ENCODE results near the gene TUT4.

The TUT4 gene

DNA sequence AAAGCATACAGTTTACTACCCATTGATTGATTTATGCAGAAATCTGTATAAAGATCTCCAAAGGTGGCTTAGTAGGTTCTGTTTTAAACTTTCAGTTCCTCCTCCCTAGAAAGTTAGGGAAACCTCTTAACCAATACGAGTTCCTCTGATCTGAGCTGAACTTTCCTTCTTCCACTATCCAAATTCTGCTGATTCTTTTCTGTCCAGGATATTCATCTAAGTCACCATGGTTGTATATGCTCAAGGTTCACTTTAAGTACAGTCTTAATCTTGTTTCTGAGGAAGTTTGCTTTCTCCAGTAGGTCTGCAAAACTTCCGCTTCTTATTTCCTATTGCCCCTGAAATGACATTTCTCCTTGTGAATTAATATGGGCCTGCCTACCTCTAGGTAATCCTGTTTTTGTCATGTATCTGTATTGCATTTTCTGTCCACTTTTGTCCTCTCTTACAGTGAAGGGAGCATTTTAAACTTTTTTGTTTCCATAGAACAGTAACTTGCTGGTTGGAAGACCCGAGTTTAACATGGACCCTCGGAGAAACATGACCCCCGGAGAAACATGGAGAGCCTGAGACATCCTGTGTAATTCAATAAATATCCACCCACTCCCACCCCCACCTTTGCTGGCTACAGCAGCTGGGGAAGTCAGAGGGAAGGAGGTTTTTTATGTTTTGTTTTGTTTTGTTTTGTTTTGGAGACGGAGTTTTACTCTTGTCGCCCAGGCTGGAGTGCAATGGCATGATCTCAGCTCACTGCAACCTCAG lies 16.7 kb upstream of the TUT4 start:
- DNase-seq: no peak

DNA sequence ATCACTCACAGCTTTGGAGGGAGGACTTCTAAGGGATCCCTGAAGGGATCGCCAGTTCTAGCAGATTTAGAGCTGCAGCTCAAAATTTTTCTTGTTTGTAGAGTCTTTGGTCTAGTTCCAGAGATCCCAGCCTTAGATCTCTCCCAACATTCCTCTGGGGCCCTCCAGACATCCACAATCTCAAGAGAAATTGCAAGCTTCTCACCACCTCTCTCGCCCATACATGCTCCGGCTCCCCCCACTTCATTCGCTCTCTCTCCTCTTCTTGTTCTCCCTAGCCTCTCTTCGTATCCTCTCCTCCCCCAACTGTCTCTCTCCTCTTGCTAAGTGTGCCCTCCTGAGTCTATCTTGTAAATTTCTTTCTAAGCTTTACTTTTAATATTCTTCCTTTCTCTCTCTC lies 15.1 kb upstream of the TUT4 start:
- no peak for DNase-seq

DNA sequence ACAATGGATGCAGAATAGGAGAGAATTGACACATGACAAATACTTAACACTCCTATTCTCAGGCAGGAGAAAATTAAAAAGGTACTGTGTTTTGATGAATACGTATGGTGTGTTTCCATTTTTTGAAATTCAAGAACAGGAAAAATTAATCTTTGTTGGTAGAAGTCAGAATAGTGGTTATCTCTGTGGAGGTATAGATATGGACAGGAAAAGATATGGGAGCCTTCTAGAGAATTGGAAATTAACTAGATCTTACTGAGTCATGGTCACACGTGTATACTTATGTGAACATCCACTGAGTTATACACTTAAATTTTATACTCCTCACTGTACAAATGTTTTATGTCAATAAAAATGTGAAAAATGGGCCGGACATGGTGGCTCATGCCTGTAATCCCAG lies 9.9 kb upstream of the TUT4 start:
- no peak for DNase-seq

DNA sequence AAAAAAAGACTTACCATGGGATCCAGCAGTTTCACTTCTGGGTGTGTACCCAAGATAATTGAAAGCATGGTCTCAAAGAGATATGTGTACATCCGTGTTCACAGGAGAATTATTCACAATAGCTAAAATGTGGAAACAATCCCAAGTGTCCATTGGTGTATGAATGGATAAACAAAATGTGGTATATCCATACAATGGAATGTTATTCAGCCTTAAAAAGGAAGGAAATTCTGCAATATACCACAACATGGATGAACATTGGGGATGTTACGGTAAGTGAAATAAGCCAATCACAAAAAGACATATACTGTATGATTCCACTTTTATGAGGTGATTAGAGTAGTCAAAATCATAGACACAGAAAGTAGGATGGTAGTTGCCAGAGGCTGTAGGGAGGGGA lies 7.0 kb upstream of the TUT4 start:
- DNase-seq: no peak

DNA sequence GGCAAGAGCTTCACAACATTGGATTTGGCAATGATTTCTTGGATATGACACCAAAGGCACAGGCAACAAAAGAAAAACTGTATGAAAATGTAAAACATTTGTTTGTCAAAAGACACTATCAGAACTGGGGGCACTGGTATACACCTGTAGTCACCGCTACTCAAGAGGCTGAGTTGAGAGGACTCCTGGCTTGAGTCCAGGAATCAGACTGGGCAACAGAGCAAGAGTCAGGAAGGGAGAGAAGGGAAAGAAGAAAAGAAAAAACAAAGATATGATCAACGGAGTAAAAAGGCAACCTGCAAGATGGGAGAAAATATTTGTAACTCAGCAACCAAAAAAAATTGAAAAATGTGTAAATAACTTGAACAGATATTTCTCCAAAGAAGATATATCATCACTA lies 6.0 kb upstream of the TUT4 start:
- no peak for DNase-seq

DNA sequence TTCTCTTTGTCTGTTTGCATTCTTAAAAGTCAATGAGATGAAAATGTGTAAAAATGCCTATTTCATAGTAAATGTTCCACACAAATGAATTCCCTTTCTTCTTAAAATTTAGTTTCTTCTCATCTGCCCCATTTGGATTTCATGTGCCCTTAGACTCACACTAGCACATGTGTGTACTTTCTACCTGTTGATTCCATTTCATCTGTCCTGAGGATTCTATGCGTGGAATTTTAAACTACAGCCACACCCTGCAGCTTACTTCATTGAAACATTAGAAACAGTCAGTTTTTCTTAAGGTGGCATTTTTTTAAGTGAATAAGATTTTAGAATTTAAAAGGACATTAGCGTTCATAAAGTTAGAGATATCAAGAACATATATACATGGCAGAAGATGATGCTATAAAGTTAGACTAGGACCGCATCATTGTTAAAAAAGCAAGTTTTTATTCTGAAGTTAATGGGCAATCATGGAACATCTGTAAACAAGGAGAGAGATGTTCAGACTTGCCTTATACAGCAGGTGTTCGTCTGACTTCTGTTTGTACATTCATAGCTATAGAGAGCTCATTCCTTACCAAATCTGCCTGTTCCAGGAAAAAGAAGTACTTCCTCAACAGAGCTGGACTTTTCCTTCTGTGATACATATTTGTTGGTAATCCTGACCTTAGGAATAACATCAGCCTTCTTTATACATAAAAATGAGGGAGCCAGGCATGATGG lies 3.9 kb upstream of the TUT4 start:
- DNase-seq: no peak

DNA sequence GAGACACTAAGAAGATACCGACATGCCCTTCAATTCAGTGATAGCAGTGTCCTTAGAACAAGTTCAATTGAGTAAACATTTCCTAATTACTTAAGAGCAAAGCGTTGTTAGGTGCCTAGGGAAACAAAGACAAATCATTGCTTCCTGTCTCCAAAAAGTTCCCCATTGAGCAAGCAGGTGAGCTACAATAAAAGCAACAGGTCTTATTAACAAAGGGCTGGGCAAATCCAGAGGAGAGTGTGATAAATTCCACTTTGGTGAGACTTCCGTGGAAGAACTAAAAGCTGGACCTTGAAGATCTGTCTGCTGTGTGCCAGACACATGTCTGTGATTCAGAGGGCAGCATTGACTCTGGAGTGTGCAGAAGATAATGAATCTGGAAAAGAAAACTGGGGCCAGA lies 1.9 kb upstream of the TUT4 start:
- DNase-seq: no peak

DNA sequence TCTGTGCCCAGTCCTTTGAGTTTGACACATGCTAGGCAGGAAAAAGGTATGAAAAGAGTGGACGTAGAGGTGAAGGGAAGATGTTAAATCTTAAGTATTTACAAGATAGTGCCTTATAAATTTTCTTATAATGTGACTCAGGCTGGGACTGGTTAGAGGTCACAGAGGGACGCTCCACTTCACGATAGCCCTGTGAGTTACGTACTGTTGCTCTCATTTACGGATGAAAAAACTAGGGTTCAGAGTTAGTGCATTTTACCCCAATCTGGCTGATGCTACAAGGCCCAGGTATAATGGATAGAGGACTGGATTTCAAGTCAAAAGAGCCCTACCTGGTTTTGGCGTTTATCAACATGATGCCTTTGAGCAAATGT lies 1.4 kb upstream of the TUT4 start:
- DNase-seq: no peak

DNA sequence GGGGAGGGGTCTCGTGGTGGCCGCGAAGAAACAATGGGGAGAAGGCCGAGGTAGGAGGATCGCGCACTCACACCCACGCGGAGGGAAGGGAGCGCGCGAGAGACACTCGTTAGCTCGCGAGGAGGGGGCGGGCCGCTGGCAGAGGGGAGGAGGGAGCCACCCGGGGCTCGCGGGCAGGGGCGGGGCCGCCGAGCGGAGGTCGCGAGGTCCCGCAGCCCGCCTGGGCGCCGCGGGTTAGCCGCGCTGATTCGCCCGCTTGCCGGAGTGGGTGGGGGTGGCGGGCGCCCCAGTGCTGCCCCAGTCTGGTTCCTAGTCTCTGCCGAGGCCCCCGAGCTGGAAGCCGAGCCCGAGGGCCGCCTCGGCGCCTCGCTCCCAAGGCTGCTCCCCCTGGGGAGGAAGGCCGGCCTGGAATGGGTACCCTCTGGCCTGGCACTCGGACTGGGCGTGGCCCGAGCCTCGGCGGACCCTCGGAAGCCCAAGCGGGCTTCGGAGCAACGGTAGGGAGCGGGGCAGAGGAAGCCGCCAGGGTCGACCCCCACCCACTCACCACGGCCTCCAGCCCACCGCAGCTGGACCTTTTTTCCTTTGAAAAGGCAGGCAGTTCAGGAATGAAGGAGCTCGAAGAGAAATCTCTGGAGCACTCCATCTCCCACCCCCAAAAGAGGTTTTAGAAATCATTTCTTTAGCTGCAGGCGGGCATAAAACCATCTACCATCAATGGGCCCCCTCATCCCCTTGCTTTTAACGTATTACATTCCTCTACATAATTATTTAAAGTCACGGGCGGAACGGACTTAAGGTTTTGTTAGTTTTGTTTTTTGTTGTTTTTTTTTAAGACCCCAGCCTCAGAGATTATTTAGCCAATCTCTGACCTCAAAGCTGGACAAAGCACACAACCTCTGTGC lies 722 bp upstream of the TUT4 start:
- DNase-seq: peak; percentile 89

DNA sequence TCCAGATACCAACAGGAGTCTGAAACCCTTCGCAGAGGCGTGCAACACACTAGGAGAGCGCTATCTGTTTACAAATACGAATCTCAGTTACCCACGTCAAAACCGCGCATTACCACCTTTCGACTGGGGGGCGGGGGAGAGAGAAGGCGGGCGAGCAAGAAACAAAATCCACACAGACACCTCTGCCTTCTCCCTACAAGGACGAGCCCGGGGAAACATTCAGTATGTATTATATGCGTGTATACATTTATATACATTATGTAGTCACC lies 722 bp downstream of the TUT4 start:
- DNase-seq: no peak

DNA sequence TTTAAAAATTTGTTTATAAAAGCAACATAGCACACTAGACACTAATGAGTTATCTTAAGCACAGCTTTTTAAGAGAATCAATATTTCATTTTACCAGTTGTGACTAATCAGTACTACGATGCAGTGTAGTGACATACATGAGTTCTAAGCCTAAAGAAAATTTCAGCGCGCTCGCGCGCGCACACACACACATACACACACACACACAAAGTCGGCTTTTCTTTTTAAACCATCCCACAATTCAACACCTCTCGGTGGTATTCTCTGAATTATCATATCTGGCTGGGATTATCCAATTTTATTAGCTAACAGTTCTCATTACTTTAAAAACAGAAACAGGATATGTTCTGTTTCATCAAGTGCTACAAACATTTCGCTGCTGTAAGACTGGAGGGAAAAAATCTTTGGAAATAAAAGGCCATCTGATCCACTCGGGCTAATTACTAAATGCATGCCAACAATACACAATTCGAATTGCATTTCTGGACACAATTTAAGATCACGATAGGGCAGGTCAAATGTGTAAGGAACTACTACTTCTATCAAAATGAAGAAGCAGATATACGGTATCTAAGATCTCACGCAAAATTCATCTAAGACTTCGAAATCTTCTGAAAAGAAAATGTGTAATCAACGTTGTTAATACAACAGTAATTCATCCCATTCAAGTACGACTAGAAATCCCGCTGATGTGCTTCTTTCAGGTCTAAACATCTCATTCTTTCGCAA lies 1.2 kb downstream of the TUT4 start:
- DNase-seq: no peak

DNA sequence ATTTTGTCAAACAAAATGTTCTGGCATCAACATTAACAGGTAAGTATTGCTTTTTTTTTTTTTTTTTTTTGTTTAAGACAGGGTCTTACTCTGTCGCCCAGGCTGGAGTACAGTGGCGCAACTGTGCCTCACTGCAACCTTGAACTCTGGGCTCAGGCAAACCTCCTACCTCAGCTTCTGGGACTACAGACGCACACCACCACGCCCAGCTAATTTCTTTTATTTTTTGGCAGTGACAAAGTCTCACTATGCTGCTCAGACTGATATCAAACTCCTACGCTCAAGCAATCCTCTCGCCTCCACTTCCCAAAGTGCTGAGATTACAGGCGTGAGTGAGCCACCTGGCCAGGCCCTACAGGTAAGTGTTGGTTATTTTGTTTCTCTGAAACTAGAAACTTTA lies 2.4 kb downstream of the TUT4 start:
- no peak for DNase-seq

DNA sequence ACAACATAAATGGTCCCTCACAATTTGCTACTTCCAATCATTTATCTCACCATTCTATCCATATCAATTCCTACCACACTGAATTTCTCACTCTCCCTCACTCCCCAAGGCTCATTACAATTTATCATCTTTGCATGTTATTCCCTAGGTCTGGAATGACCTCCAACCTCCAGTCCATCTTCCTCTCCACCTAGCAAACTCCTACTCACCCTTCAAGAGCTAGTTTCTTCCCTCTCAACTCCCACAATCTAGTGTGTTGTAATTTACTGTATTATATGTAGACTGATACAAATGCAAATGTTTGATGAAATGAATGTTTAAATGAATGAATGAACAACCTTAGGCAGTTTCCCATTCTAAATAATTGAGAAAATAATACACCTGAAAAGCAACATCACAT lies 3.6 kb downstream of the TUT4 start:
- DNase-seq: no peak

DNA sequence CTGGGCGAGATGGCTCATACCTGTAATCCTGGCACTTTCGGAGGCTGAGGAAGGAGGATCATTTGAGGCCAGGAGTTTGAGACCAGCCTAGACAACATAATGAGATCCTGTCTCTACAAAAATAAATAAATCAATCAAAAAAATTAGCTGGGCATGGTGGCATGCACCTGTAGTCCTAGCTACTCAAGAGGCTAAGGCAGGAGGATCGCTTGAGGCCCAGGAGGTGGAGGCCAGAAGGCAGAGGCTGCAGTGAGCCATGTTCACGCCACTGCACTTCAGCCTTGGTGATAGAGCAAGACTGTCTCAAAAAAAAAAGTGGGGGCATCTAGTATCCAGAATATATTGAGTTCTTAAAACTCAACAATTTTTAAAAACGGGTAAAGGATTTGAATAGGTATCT lies 6.0 kb downstream of the TUT4 start:
- DNase-seq: no peak

DNA sequence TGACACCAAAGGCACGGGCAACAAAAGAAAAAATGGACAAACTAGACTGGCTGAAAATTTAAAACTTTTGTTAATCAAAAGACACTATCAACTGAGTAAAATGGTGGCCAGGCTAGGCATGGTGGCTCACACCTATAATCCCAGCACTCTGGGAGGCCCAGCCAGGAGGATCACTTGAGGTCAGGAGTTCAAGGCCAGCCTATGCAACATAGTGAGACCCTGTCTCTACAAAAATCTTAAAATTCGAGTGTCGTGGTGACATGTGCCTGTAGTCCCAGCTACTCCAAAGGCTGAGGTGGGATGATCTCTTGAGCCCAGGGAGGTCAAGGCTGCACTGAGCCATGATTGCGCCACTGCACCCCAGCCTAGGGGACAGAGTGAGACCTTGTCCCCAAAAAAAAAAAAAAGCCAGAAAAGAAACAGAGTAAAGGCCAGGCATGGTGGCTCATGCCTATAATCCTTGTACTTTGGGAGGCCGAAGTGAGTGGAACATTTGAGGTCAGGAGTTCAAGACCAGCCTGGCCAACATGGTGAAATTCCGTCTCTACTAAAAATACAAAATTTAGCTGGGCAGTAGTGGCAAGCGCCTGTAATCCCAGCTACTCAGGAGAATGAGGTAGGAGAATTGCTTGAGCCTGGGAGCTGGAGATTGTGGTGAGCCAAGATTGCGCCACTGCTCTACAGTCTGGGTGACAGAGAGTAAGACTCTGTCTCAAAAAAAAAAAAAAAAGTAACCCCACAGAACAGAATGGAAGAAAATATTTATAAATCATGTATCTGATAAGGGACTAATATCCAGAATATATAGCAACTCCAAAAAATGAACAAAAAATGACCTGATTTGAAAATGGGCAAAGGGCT lies 8.0 kb downstream of the TUT4 start:
- DNase-seq: no peak

DNA sequence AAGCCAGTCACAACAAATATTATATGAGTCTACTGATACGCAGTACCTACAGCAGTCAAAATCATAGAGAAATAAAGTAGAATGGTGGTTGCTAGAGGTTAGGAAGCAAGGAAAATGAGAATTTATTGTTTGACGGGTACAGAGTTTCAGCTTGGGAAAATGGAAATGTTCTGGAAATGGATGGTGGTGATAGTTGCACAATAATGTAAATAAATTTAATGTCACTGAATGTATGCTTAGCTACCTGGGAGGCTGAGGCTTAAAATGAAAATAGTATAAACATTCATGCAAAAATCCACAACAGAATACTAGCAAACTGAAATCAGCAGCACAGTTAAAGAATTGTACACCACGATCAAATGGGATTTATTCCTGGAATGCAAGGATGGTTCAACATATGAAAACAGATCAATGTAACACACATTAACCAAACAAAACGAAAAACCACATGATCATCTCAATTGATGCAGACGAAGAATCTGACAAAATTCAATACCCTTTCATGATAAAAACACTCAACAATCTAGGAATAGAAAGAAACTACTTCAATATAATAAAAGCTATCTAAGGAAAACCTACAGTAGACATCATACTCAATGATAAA lies 10.7 kb downstream of the TUT4 start:
- DNase-seq: no peak

DNA sequence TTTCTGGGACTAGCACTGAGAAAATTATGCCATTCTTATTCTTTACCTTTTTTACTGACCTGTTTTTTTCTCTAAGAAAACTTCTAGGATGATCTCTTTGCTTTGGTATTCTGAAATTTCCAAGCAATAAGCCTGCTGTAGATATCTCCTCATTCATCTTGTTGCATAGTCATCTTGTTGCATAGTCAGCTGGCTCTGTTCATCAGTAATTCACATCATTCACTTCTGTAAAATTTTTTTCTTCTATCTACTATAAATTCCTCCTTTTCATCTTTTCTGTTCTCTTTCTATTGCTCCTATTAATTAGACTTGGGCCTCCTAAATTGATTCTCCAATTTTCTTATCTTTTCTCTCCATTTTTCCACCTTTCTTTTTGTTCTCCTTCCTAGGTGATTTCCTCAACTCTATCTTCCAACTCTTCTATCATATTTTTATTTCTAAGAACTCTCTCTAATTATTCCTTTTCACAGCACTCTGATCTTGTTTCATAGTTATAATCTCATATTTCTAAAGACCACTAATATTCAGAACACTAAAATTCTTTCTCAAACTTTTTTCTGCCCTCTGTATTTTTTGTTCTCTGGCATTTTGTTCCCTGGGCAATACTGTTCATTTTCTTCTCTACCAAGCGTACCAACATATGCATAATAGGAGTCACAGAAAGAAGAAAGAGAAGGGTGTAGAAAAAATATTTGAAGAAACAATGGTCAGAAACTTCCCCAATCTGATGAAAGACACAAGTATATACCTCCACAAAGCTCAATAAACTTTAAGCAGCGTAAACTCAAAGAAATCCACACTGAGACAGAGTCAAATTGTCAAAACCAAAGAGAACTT lies 17.7 kb downstream of the TUT4 start:
- DNase-seq: no peak

DNA sequence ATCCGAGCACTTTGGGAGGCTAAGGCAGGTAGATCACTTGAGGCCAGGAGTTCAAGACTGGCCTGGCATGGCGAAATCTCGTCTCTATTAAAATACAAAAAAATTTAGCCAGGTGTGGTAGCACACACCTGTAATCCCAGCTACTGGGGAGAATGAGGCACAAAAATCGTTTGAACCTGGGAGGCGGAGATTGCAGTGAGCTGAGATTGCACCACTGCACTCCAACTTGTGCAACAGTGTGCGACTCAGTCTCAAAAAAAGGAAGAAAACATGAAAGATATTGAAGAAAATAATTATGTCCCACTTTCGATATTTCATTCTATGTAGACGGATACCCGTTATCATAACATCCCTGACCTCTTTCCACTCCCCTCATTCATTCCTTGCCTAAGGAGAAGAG lies 19.2 kb downstream of the TUT4 start:
- no peak for DNase-seq

DNA sequence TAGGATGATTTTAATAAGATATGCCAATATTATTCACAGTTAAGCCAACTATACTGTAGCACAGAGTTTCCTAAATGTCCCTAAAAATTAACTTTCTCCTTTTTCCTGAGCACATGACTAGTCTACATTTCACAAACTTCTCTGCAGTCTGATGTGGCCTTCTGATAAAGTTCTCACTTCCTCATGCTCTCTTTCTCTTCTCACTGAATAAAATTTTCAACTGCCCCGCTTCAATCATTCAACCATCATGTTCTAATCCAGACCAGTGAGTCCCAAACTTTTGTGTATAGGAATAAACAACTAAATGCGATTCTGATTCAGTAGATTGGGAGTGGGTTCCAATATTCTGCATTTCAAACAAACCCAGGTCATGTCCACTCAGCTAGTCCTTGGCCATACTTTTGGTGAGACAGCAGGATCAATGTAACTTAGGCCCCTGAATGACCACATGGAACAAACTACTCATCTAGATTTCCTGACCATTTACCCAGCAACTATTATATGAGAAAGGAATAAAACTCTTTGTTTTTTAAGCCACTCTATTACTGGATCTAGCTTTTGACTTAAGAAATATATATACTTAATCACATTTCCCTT lies 20.1 kb downstream of the TUT4 start:
- no peak for DNase-seq

DNA sequence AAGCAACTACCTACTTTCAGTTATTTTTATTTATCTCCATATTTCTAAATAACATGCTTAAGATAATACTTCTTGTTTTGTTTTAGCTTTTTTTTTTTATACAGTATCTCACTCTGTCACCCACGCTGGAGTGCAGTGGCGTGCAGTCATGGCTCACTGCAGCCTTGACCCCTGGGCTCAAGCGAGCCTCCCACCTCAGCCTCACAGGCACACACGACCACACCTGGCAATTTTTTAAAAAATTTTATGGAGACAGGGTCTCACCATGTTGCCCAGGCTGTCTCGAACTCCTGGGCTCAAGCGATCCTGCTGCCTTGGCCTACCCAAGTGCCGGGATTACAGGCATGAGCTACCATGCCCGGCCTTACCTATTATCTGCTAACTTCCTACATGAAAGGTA lies 20.6 kb downstream of the TUT4 start:
- DNase-seq: no peak

Measured in activated gamma-delta T cell (primary cell).